K562 (cell line): ENCODE data around the gene FCHO1. TPM values are rescaled to one million over a fixed set of nuclear protein-coding genes. Genes with fewer than 3 reads are reported as not detected.

Experiments used
- CEBPB ChIP-seq: fragments of 450-650 bp; IDR thresholded peaks from 2 replicates; pipeline ENCODE4 v1.6.1; 2016; ENCODE audit warnings: missing genetic modification characterization, missing compliant biosample characterization
- CREM ChIP-seq: IDR thresholded peaks from 2 replicates; pipeline ENCODE4 v1.6.1; 2014; ENCODE audit warnings: antibody characterized with exemption, low read depth
- ELF1 ChIP-seq: fragments of 200-800 bp; sonication (Bioruptor generic); IDR thresholded peaks from 2 replicates; pipeline ENCODE4 v1.6.1; 2016; ENCODE audit warnings: missing genetic modification characterization, missing compliant biosample characterization
- HMG20A ChIP-seq: fragments of 450-650 bp; formaldehyde crosslinking; conservative IDR thresholded peaks from 2 replicates; pipeline ENCODE4 v1.4.0; 2020; ENCODE audit warnings: mild to moderate bottlenecking, mixed read lengths
- HMG20B ChIP-seq: fragments of 250-450 bp; sonication (Bioruptor Pico); IDR thresholded peaks from 2 replicates; pipeline ENCODE4 v1.5.0; 2021; ENCODE audit warnings: mild to moderate bottlenecking
- KLF10 ChIP-seq: fragments of 250-450 bp; sonication (Bioruptor Pico); IDR thresholded peaks from 2 replicates; pipeline ENCODE4 v1.6.1; 2021; ENCODE audit warnings: matching md5 sums
- MTA3 ChIP-seq: fragments of 450-650 bp; formaldehyde crosslinking; IDR thresholded peaks from 2 replicates; pipeline ENCODE4 v1.6.1; 2017; ENCODE audit warnings: mild to moderate bottlenecking, borderline replicate concordance
- NONO ChIP-seq, 2 experiments: fragments of 200-400 bp in 1 of 2; fragments of 450-650 bp in 1 of 2; formaldehyde crosslinking in 1 of 2; IDR thresholded peaks; 2 replicates each; pipeline ENCODE4 v1.6.1; 2017; ENCODE audit warnings: low read depth in 2 of 2, mild to moderate bottlenecking in 2 of 2, moderate library complexity in 2 of 2, low read length in 1 of 2
- SIRT6 ChIP-seq: IDR thresholded peaks from one replicate; pipeline ENCODE4 v1.6.1; 2012; ENCODE audit warnings: low read depth, mild to moderate bottlenecking, control low read depth, inconsistent platforms, low read length, moderate library complexity
- SP1 ChIP-seq: sonication (generic); formaldehyde crosslinking; IDR thresholded peaks from 2 replicates; pipeline ENCODE4 v1.8.1; 2022; ENCODE audit warnings: mild to moderate bottlenecking, missing genetic modification reagents
- ZNF133 ChIP-seq: fragments of 250-450 bp; sonication (Bioruptor Pico); IDR thresholded peaks from 2 replicates; pipeline ENCODE4 v1.4.0; 2020; ENCODE audit warnings: mild to moderate bottlenecking
- ZNF263 ChIP-seq: sonication (generic); formaldehyde crosslinking; IDR thresholded peaks from 2 replicates; pipeline ENCODE4 v1.8.0; 2022; ENCODE audit warnings: mild to moderate bottlenecking, missing genetic modification reagents, borderline replicate concordance
- polyA plus RNA-seq, 8 experiments: library from polyadenylated mRNA; depleted of rRNA in 4 of 8; stranded (reverse) in 5 of 8; unstranded in 3 of 8; fragments of >200 nt; fragmentation: Nextera tagmentation in 2 of 8; fragmentation: Illumina TruSeq in 1 of 8; extraction: Ambion mirVana in 2 of 8; extraction: Trizol in 1 of 8; gene quantifications; 2 replicates each; pipeline versions ENCODE4 v1.2.1 to v1.2.3, GENCODE V29; 2011 to 2014; ENCODE audit warnings: inconsistent platforms in 1 of 8, missing spikeins in 1 of 8
- total RNA-seq, 7 experiments: library from RNA; depleted of rRNA in 6 of 7; stranded (reverse); fragments of >200 nt in 6 of 7; fragmentation: Illumina TruSeq in 2 of 7; extraction: Trizol in 2 of 7; gene quantifications; 2 replicates each; pipeline versions ENCODE4 v1.2.1 to v1.2.3, GENCODE V29; 2011 to 2021; ENCODE audit warnings: low replicate concordance in 1 of 7
- TF ChIP-seq, protein P1 (sequence below), 3 experiments: fragments of 200-800 bp in 1 of 3; sonication (Bioruptor generic) in 1 of 3; sonication (generic) in 1 of 3; formaldehyde crosslinking in 1 of 3; IDR thresholded peaks; 2 replicates each; pipeline versions ENCODE4 v1.6.1 to v1.8.0; 2016 to 2022; ENCODE audit warnings: mild to moderate bottlenecking in 2 of 3, missing compliant biosample characterization in 2 of 3, missing genetic modification characterization in 2 of 3, missing genetic modification reagents in 1 of 3
- TF ChIP-seq, protein P2 (sequence below): fragments of 250-450 bp; sonication (Bioruptor Pico); IDR thresholded peaks from 2 replicates; pipeline ENCODE4 v1.8.0; 2021; ENCODE audit warnings: borderline replicate concordance, mild to moderate bottlenecking, moderate library complexity; ENCODE audit not compliant: poor library complexity, severe bottlenecking
- TF ChIP-seq, protein P3 (sequence below): fragments of 450-650 bp; formaldehyde crosslinking; IDR thresholded peaks from 2 replicates; pipeline ENCODE4 v1.4.0; 2022; ENCODE audit warnings: mild to moderate bottlenecking, moderate library complexity
- TF ChIP-seq, protein P4 (sequence below): sonication (generic); formaldehyde crosslinking; IDR thresholded peaks from 2 replicates; pipeline ENCODE4 v1.8.0; 2022; ENCODE audit warnings: mild to moderate bottlenecking, missing genetic modification reagents

Gene FCHO1
- total and polyA plus RNA-seq, 9 of the 15 experiments (the other 6 are each of a cell fraction or from before 2014, with no cell fraction given) = 0.21 to 58.9 (median 18.3) TPM

DNA sequence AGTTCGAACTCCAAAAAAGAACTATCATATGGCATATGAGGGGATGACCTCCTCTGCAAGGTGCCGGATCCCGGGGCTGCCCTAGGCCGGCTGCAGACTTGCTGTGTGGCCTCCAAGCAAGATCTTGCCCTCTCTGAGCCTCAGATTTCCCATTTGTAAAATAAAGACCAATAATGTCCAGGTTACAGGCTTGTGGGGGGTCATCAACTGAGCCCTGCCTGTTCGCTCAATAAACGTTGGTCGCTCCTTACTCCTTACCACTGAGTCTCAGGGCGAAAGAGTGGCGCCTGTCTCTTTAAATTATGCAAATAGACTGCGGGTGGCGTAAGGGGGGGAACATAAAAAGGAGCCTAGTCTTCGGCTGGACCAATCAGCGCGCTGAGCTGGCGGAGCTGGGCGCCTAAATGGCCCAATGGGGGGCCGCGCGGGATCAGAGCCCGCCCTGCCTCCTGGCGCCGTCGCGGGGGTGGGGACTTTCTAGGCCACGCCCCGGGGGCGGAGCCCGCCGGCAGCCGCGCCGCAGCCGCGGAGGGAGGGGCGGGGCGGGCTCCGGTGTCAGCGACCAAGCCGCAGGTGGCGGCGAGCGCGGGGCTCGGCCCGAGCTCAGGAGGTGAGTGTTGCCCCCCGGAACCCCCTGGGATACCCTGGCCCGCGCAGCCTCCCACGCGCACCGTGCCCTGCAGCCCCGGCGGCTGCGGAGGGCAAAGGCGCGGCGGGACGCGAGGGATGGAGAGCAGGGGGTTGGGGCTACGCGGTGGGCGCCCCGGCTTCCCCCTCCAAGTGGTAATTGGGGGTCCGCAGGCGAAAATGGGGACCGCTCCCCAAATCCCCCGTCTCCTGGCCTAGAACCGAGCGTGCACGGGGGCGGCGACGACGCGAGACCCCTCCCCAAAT is 3.8 kb upstream of the FCHO1 start (continued):
- TF ChIP-seq, protein P1, sequence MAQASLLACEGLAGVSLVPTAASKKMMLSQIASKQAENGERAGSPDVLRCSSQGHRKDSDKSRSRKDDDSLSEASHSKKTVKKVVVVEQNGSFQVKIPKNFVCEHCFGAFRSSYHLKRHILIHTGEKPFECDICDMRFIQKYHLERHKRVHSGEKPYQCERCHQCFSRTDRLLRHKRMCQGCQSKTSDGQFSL (CRISPR knock-in tag; IDR thresholded peaks at IDR 0.05) = no peak
- TF ChIP-seq, protein P1 (tag; IDR thresholded peaks at IDR 0.05) = no peak
- TF ChIP-seq, protein P2, sequence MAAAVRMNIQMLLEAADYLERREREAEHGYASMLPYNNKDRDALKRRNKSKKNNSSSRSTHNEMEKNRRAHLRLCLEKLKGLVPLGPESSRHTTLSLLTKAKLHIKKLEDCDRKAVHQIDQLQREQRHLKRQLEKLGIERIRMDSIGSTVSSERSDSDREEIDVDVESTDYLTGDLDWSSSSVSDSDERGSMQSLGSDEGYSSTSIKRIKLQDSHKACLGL (CRISPR knock-in tag) = no peak
- peak; percentile 79 for TF ChIP-seq SP1 (CRISPR knock-in tag)
- 0 out of 2 replicates have a peak, but pooled peaks have one; percentile 41 for TF ChIP-seq MTA3
- TF ChIP-seq, protein P3, sequence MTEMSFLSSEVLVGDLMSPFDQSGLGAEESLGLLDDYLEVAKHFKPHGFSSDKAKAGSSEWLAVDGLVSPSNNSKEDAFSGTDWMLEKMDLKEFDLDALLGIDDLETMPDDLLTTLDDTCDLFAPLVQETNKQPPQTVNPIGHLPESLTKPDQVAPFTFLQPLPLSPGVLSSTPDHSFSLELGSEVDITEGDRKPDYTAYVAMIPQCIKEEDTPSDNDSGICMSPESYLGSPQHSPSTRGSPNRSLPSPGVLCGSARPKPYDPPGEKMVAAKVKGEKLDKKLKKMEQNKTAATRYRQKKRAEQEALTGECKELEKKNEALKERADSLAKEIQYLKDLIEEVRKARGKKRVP (CRISPR knock-in tag) = no peak
- TF ChIP-seq CEBPB (tag) = no peak
- no peak for TF ChIP-seq HMG20A (CRISPR knock-in tag)
- TF ChIP-seq ZNF263 (CRISPR knock-in tag) = no peak
- TF ChIP-seq ZNF133 = no peak
- TF ChIP-seq, protein P4, sequence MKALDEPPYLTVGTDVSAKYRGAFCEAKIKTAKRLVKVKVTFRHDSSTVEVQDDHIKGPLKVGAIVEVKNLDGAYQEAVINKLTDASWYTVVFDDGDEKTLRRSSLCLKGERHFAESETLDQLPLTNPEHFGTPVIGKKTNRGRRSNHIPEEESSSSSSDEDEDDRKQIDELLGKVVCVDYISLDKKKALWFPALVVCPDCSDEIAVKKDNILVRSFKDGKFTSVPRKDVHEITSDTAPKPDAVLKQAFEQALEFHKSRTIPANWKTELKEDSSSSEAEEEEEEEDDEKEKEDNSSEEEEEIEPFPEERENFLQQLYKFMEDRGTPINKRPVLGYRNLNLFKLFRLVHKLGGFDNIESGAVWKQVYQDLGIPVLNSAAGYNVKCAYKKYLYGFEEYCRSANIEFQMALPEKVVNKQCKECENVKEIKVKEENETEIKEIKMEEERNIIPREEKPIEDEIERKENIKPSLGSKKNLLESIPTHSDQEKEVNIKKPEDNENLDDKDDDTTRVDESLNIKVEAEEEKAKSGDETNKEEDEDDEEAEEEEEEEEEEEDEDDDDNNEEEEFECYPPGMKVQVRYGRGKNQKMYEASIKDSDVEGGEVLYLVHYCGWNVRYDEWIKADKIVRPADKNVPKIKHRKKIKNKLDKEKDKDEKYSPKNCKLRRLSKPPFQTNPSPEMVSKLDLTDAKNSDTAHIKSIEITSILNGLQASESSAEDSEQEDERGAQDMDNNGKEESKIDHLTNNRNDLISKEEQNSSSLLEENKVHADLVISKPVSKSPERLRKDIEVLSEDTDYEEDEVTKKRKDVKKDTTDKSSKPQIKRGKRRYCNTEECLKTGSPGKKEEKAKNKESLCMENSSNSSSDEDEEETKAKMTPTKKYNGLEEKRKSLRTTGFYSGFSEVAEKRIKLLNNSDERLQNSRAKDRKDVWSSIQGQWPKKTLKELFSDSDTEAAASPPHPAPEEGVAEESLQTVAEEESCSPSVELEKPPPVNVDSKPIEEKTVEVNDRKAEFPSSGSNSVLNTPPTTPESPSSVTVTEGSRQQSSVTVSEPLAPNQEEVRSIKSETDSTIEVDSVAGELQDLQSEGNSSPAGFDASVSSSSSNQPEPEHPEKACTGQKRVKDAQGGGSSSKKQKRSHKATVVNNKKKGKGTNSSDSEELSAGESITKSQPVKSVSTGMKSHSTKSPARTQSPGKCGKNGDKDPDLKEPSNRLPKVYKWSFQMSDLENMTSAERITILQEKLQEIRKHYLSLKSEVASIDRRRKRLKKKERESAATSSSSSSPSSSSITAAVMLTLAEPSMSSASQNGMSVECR (CRISPR knock-in tag) = peak; percentile 30; the same call in 1 of the 2 replicates
- no peak for TF ChIP-seq KLF10 (CRISPR knock-in tag)
- no peak for TF ChIP-seq HMG20B
- no peak for TF ChIP-seq SIRT6
- no peak for TF ChIP-seq ELF1 (tag)
- TF ChIP-seq NONO (IDR thresholded peaks at IDR 0.05; ENCODE audit: low read depth in 2 of 2, low read length in 1 of 2) = 0 out of 4 replicates have a peak, but pooled peaks of 1 of the 2 experiments have one; percentile 21
- peak; percentile 26; the same call in 1 of the 2 replicates for TF ChIP-seq CREM
